GM18502 (cell line): ENCODE measurements around the gene CACNB4.
A peak's percentile ranks its signal among the peaks of the same experiment; 100 is the strongest.
"Not testable (repeated sequence)": the region's sequence is repeated elsewhere in the genome, so short reads cannot be mapped to it uniquely, and the experiment has no call there.

Experiments
- ATAC-seq: cut with Tn5 transposase; IDR thresholded peaks from one replicate; pipeline ENCODE4 v1.9.1; 2021; ENCODE audit warnings: mild to moderate bottlenecking; ENCODE audit not compliant: unreplicated experiment, poor library complexity

CACNB4 gene

GRCh38 chr2:152098496-152099366, at the start of gene CACNB4:
Gene CACNB4, minus strand, starts transcription at chr2:152099044.
- ATAC-seq = peak; percentile 38

DNA sequence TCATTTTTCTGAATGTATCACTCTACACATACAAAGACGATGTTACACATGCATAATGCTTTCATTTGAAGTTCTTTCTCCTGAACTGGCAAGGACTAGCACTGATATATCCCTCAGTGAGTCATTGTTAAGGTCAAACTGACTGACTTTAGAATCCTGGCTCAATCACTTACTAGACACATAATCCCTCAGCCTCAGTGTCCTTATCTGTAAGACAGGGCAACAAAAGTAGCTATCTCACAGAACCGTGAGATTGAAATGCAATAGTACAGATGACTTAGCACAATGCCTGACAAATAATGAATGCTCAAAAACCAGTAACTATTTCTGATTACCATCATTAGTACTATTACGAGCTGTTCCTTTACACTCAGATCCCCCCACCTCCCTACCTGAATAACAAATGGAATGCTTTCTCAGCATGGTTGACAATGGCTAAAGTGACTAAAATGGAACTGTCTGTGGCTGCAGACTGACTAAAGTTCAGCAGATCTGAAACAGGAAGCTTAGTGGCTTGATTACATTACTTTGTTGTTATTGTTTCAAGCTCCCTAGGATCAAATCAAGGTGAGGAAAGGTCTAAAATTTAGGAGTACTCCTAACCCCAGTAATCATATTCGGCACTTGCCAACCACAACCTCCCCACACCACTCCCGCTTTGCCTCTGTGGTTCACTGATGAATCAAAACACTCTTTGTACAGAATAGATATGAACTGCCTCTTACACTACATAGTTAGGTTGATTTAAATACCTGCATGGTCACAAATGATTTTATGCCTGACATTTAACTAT, 35.8 kb upstream of the CACNB4 start:
- ATAC-seq = peak; percentile 83

- ATAC-seq = no peak
Observed at GRCh38 chr2:152132306-152132705, 33.5 kb upstream of the CACNB4 start.

GRCh38 chr2:152127628-152128027, 28.8 kb upstream of the CACNB4 start:
- no peak for ATAC-seq

- ATAC-seq = no peak
Observed at GRCh38 chr2:152126664-152127063, 27.8 kb upstream of the CACNB4 start.

DNA sequence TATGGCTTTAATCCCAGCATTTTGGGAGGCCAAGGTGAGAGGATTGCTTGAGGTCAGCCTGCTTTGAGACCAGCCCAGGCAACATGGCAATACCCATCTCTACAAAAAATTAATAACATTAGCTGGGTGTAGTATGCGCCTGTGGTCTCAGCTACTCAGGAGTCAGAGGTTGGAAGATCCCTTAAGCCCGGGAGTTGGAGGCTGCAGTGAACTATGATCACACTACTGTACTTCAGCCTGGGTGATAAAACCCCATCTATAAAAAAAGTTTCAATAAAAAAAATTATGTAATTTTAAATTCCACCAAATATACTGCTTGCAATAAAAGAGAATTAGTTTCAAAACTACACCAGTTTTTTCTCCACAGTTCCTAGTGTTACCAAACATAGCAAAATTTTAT, 23.3 kb upstream of the CACNB4 start:
- no peak for ATAC-seq

DNA sequence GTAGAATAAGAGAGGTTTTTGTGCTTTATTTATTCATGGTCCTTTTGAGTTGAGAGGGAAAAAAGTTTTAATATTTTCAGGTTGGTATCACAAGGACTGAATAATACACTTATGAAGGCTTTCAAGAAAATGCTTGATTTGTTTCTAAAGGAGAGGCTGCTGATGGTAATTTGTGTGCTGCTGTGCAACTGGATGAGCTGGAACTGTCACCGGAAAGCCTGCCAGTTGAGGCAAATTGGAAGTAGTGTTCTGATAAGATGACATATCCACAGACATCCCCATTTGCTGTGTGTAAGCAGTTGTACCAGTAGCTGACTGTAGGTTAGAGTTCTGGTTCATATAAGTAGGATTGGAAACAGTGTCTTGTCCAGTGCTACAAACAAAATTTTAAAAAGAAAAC, 21.6 kb upstream of the CACNB4 start:
- no peak for ATAC-seq

DNA sequence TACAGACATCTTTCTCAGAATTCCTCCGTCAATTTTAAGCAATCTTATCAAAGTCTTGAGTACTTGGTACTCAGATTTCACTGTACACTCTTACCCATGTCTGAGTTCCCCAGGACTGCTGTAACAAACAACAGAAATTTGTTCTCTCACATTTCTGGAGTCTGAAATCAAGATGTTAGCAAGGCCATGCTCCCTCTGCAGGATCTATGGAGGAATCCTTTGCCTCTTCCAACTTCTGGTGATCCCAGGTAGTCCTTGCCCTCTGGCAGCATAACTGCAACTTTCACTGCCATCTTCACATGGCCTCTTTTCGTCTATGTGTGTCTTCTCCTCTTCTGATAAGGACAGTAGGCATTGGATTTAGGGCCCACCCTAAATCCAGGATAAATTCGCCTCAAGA, 17.1 kb upstream of the CACNB4 start:
- no peak for ATAC-seq

- no peak for ATAC-seq
Observed at GRCh38 chr2:152114366-152114765, 15.5 kb upstream of the CACNB4 start.

- ATAC-seq = not testable (repeated sequence)
Observed at GRCh38 chr2:152107140-152107539, 8.3 kb upstream of the CACNB4 start.

- ATAC-seq = no peak
Observed at GRCh38 chr2:152106464-152106863, 7.6 kb upstream of the CACNB4 start.

DNA sequence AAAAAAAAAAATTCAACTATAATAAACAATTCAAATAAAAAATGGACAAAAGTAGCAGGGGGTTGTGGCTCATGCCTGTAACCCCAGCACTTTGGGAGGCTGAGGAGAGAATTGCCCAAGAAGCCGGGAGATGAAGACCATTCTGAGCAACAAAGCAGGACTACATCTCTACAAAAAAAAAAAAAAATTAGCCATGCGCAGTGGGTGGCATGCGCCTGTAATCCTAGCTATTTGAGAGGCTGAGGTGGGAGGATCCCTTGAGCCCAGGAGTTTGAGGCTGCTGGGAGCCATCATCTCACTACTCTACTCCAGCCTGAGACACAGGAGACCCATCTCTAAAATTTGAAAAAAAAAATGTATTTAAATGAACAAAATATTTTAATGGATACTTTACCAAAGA, 4.4 kb upstream of the CACNB4 start:
- ATAC-seq = no peak

DNA sequence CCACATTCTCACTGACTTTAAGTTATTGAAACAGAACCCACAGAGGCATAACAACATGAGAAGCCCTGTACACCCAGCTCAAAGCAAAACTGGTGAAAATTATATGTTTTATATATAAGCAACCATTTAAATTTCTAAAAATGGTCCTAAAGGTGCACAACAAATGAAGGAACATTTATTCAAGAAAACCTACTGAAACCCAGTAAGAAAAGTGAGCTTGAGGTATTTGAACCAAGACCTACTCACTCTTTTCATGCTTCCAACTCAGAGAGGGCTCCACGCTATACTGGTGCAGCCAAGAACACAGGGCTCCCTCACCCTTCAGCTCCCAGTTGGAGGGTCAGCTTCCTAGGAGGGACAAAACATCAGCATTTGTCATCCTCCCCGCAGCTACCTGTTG, 2.1 kb upstream of the CACNB4 start:
- no peak for ATAC-seq

DNA sequence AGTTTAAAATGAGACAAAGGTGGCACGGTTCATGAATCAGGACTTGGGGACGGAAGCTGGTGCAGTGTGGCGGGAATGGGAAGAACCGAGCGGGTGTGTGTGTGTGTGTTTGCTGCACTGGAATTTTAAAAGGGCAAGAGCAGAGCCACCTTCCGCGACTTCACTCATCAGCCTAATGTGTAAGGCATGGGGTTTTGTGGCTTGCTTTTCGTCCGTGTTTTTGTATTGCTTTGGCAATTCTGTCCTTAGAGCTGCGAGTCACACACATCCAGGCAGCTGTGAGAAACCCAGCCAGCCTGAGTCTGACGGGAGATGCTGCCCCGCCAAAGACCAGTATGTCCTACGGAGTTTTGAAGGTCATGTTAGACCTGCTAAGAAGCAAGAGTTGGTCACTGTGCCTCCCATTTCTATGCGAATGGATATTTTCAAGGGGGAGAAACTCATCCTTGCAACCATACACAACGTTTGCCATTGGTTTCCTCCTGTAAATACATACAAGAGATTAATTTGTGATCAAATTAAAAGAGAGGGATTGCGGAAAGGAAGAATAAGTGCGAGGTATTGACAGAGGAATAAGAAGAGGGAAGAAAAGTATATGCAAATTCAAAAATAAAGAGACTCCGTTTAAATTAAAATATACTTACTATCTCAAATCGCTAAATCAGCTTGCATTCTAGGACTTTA, 665 bp upstream of the CACNB4 start:
- ATAC-seq = peak; percentile 29

GRCh38 chr2:152097801-152098495, 896 bp downstream of the CACNB4 start:
- peak; percentile 38 for ATAC-seq

- peak; percentile 12 for ATAC-seq
Observed at GRCh38 chr2:152097290-152097800, 1.5 kb downstream of the CACNB4 start.

DNA sequence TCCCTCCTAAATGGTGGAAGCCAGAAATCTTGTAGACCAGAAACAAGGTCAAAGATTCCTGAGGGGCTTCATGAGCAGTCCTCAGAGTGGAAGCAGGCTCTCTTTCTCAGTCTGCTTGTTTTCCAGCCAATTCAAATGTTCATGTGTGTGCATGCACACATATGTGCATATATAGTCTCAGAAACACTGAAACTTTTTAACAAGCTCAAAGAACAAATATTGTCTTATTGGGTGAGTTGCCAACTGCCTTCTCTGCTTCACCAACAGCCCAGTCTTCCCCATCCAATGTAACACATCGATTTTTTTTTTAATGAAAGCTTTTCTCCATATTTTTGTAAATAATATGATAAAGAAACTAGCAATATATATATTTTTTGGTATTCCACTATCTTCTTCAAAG, 3.7 kb downstream of the CACNB4 start:
- ATAC-seq = no peak

DNA sequence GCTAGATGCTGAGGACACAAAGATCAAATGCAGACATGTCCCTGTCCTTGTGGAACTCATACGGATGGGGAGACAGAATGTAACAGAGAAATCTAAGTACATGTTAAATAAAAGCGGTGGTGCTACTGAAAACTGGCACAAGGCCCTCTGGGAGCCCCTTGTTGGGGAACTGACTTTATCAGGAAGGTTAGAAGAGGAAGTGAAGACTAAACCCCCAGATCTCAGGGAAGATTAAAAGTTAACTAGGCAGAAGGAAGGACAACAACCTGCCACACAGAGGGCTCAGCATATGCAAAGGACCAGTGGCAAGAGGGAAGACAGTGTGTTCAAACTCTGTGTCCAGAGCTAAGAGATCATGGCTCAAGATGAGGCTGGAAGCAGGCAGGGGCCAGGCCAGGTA, 4.8 kb downstream of the CACNB4 start:
- ATAC-seq = no peak

DNA sequence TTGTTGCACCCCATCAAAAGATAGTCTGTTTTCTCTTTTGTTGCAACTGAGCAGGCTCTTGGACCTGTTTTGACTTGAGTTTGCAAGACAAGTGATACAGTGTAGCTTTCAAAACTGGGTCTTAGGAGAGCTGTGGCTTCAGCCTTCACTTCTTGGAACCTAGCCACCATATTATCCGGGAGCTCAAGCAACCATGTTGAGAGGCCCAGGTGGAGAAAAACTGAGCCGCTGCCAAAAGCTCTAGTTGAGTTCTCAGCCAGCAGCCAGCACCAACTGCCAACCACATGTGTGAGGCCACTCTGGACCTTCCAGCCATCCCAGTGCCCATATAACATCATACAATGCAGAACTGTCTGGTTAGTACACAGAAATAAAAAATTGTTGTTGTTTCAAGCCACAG, 5.4 kb downstream of the CACNB4 start:
- ATAC-seq = no peak

GRCh38 chr2:152092095-152092494, 6.7 kb downstream of the CACNB4 start:
- no peak for ATAC-seq
